ENCODE measurements around the gene PCDH19.

DNA sequence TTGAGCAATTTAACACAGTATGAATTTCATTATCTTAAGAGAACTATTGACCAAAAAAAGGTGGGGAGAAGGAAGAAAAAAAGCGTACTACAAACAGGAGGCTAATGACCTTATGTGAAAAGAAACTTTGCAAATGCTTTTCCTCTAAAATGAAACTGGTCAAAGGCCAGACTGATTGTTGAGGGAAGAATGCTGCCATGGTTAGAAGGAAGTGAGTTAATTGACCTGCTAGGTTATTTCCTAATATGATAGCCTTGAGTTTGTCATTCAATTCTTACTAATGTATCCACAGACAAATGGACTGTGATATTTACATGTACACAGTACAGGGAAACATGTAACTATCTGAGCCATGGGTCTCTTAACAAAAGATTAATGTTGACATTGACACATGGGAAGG, 132.8 kb downstream of the PCDH19 start:
- TF ChIP-seq CTCF (conservative IDR thresholded peaks at IDR 0.05 in 1 of 2, IDR thresholded peaks at IDR 0.05 in 1 of 2; ENCODE audit: low read depth in 1 of 2, low read length in 2 of 2) (no peak), EZH2 (IDR thresholded peaks at IDR 0.05; ENCODE audit: low read length, missing control alignments) (no peak)
